OCI-LY3 (cell line): Measurements from ENCODE around the gene ZFAND5.
A peak's percentile ranks its signal among the peaks of the same experiment; 100 is the strongest.

Experiments
- H2AFZ ChIP-seq: fragments of 200-600, 300-600 bp; shearing (Covaris generic); 2 replicates; pipeline ENCODE4 v1.6.0; 2014; ENCODE audit warnings: antibody characterized with exemption, low read depth, low read length
- H3K27ac ChIP-seq: fragments of 200-600, 300-600 bp; sonication (generic); 2 replicates; pipeline ENCODE4 v1.5.1; 2014; ENCODE audit warnings: mild to moderate bottlenecking, low read length, moderate library complexity, mixed read lengths
- H3K27me3 ChIP-seq: fragments of 200-600, 300-600 bp; sonication (generic); 2 replicates; pipeline ENCODE4 v1.6.1; 2014; ENCODE audit warnings: low read depth, low read length, mixed read lengths
- H3K36me3 ChIP-seq: fragments of 200-600, 300-600 bp; sonication (generic); replicated peaks from 2 replicates; pipeline ENCODE3; 2014; ENCODE audit warnings: low read depth, low read length, mixed read lengths
- H3K4me1 ChIP-seq: fragments of 300-600, 200-600 bp; sonication (generic); 2 replicates; pipeline ENCODE4 v1.6.1; 2014; ENCODE audit warnings: low read length, mixed read lengths
- H3K4me2 ChIP-seq: fragments of 200-600, 300-600 bp; sonication (generic); 2 replicates; pipeline ENCODE4 v1.6.1; 2014; ENCODE audit warnings: low read length, mixed read lengths
- H3K4me3 ChIP-seq: fragments of 300-600, 200-600 bp; sonication (generic); 2 replicates; pipeline ENCODE4 v1.5.1; 2014; ENCODE audit warnings: antibody characterized with exemption, mild to moderate bottlenecking, low read length, moderate library complexity
- H3K79me2 ChIP-seq: fragments of 300-600, 200-600 bp; shearing (Covaris generic); 2 replicates; pipeline ENCODE4 v1.6.1; 2014; ENCODE audit warnings: mild to moderate bottlenecking, low read length, mixed read lengths
- H3K9ac ChIP-seq: fragments of 300-600, 200-600 bp; shearing (Covaris generic); 2 replicates; pipeline ENCODE4 v1.6.0; 2014; ENCODE audit warnings: mild to moderate bottlenecking, low read length, moderate library complexity
- H3K9me3 ChIP-seq: fragments of 200-600, 300-600 bp; shearing (Covaris generic); 2 replicates; pipeline ENCODE4 v1.6.1; 2014; ENCODE audit warnings: low read length, mixed read lengths; ENCODE audit not compliant: insufficient read depth
- H4K20me1 ChIP-seq: fragments of 200-600, 300-600 bp; sonication (generic); 2 replicates; pipeline ENCODE4 v1.6.1; 2016; ENCODE audit warnings: low read length, mixed read lengths; ENCODE audit not compliant: insufficient read depth
- CTCF ChIP-seq: fragments of 200-600, 300-600 bp; sonication (generic); IDR thresholded peaks from 2 replicates; pipeline ENCODE4 v1.5.1; 2014; ENCODE audit warnings: antibody characterized with exemption, low read length, low read depth
- EZH2phosphoT487 ChIP-seq: fragments of 200-600 bp; shearing (Covaris generic); IDR thresholded peaks from 2 replicates; pipeline ENCODE4 v1.6.1; 2018; ENCODE audit warnings: antibody characterized with exemption, mixed run types, low read depth

Gene ZFAND5

GRCh38 chr9:72333709-72334108 lies 31.3 kb downstream of the ZFAND5 start:
- Histone ChIP-seq H3K9ac (no peak overlapping the region), H3K27me3 (peaks cover 20% of the 10 kb centered on the region), H3K27ac (no peak overlapping the region), H3K4me2 (no peak overlapping the region), H3K4me3 (no peak overlapping the region), H3K36me3 (no peaks in the 10 kb centered on the region), H4K20me1 (no peaks in the 10 kb centered on the region), H2AFZ (no peak overlapping the region), H3K4me1 (no peaks in the 10 kb centered on the region), H3K9me3 (no peaks in the 10 kb centered on the region), H3K79me2 (no peaks in the 10 kb centered on the region)
- no peak for TF ChIP-seq EZH2phosphoT487
- no peak for TF ChIP-seq CTCF

GRCh38 chr9:72333197-72333596 lies 31.8 kb downstream of the ZFAND5 start:
- no peaks in the 10 kb centered on the region for H3K36me3 ChIP-seq
- no peak overlapping the region for H3K9ac ChIP-seq
- H3K4me2 ChIP-seq, result no peak overlapping the region
- peaks cover under 1% of the 10 kb centered on the region; the same call in 1 of the 2 replicates for H3K4me1 ChIP-seq
- H3K27ac ChIP-seq, result no peak overlapping the region
- H3K4me3 ChIP-seq, result no peak overlapping the region
- no peaks in the 10 kb centered on the region for H4K20me1 ChIP-seq
- H3K27me3 ChIP-seq, result peaks cover 20% of the 10 kb centered on the region
- H3K79me2 ChIP-seq, result no peaks in the 10 kb centered on the region
- TF ChIP-seq EZH2phosphoT487 (no peak), CTCF (no peak)
- no peak overlapping the region for H2AFZ ChIP-seq
- no peaks in the 10 kb centered on the region for H3K9me3 ChIP-seq

DNA sequence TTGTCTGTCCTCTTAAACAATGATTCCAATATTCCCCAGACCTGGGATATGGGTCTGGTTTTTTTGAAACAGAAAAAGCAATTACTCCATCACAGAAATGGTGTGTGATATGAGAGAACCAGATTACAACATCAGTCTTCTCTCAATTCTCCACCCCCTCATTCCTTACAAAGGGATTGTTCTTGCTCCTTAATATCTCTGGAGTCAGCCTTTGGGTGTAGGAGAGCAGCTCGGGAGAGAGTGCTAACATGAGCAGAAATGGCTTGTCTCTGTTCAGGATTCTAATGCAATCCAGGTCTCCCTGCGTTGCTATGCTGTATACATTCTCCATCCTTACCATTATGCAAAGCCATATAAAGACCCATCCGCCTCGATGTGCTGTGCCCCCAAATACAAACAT lies 32.7 kb downstream of the ZFAND5 start:
- no peak overlapping the region for H3K4me3 ChIP-seq
- H3K9ac ChIP-seq, result no peak overlapping the region
- no peaks in the 10 kb centered on the region for H3K36me3 ChIP-seq
- H3K9me3 ChIP-seq, result no peaks in the 10 kb centered on the region
- H3K79me2 ChIP-seq, result no peaks in the 10 kb centered on the region
- H2AFZ ChIP-seq, result no peak overlapping the region
- H3K4me1 ChIP-seq, result peaks cover 8% of the 10 kb centered on the region
- H4K20me1 ChIP-seq, result no peaks in the 10 kb centered on the region
- H3K27ac ChIP-seq, result no peak overlapping the region
- no peak for TF ChIP-seq EZH2phosphoT487
- no peak for TF ChIP-seq CTCF
- no peak overlapping the region for H3K4me2 ChIP-seq
- H3K27me3 ChIP-seq, result peaks cover 20% of the 10 kb centered on the region

DNA sequence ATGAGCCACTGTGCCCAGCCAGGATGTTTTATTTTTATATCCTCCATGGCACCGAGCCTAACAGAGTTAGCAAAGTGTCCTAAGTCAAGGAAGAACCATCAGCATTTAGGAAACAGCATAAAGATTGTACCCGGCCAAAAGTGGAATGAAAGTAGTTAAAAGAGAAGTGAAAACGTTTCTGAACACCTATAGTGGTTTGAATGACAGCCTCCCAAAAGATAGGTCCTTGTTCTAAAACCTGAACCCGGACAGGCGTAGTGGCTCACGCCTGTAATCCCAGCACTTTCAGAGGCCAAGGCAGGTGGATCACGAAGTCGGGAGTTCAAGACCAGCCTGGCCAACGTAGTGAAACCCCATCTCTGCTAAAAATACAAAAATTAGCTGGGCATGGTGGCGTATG lies 37.4 kb downstream of the ZFAND5 start:
- Histone ChIP-seq H2AFZ (no peak overlapping the region), H3K4me3 (no peak overlapping the region), H3K27ac (no peak overlapping the region), H3K4me1 (peaks cover 9% of the 10 kb centered on the region), H3K9me3 (no peaks in the 10 kb centered on the region), H3K4me2 (peak overlapping the region; percentile 28), H3K79me2 (no peaks in the 10 kb centered on the region), H3K27me3 (peaks cover 20% of the 10 kb centered on the region), H3K36me3 (no peaks in the 10 kb centered on the region), H3K9ac (no peak overlapping the region), H4K20me1 (no peaks in the 10 kb centered on the region)
- TF ChIP-seq EZH2phosphoT487 (no peak), CTCF (no peak)
